ENCODE data around the gene YY1. TPM values are rescaled to one million over a fixed set of nuclear protein-coding genes. Genes with fewer than 3 reads are reported as not detected.
A peak's percentile ranks its signal among the peaks of the same experiment; 100 is the strongest.

The YY1 gene
- total and polyA plus RNA-seq, 9 of the 15 experiments (the other 6 are each of a cell fraction or from before 2014, with no cell fraction given): 20.8 to 74.2 (median 46.7) TPM

DNA sequence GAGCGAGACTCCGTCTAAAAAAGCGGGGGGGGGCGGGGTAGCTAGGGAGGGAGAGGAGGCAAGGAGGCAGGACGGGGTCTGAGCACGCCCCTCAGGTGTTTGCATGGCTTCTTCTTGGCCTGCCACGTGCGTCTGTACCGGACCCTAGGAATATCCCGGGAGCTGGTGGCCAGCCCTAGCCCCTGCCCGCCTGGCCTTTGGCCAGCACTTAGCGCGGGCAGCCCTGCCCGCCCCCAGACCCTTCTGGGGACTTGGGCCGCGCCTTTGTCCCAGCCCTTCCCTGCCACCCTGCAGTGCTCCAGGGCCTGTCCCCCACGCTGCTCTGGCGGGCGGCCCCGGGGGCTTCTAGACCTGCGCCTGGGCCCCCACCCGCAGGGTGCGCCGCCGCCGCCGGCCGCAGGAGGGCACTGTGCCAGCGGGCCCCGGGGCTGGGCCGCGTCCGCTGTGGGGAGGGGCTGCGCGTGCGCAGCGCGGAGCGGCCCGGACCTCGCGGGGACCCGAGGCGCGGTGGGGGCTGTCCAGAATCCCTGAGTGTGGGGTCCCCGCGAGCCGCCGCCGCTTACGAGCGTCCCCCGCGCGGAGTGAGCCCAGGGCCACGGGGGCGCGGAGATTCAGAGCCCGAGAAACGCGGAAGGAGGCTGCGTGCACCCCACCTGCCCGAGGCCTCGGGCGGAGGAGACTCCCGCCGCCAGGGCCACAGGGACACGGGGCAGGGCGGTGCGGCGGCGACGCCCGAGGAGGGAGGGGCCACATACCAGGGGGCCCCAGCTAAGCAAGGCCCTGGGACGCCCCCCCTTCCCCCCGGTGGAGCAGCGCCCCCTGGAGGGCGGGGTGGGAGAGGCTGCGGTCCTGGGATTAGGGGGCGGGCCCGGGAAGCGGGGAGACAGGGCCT lies 46.3 kb downstream of the YY1 start (continued):
- TF ChIP-seq ZNF274 (IDR thresholded peaks at IDR 0.05; ENCODE audit: borderline replicate concordance, low read depth, low read length) (no peak), HDAC1 (IDR thresholded peaks at IDR 0.05) (peak in 1 of 2 experiments; percentile 41; a peak in 1 of 4 replicates), RBBP5 (IDR thresholded peaks at IDR 0.05; ENCODE audit: borderline replicate concordance, insufficient read depth, low read length, poor library complexity, severe bottlenecking) (peak; percentile 8), BACH1 (tag; IDR thresholded peaks at IDR 0.05) (no peak), MXI1 (IDR thresholded peaks at IDR 0.05; ENCODE audit: low read depth, low read length) (no peak), MECOM (CRISPR knock-in tag; IDR thresholded peaks at IDR 0.05) (no peak), EZH2 (IDR thresholded peaks at IDR 0.05; ENCODE audit: borderline replicate concordance, low read depth, low read length) (no peak), BCL6 (CRISPR knock-in tag; IDR thresholded peaks at IDR 0.05) (no peak), MYNN (IDR thresholded peaks at IDR 0.05) (no peak), MYNN (CRISPR knock-in tag; IDR thresholded peaks at IDR 0.05) (no peak), ZBTB8A (IDR thresholded peaks at IDR 0.05; ENCODE audit: partially characterized antibody) (no peak), TARDBP (IDR thresholded peaks at IDR 0.05) (0 out of 2 replicates have a peak, but pooled peaks have one; percentile 63), TEAD4 (IDR thresholded peaks at IDR 0.05; ENCODE audit: low read length) (peak; percentile 72), TEAD4 (CRISPR knock-in tag; IDR thresholded peaks at IDR 0.05; ENCODE audit: borderline replicate concordance) (no peak)
- TF ChIP-seq, protein P1, sequence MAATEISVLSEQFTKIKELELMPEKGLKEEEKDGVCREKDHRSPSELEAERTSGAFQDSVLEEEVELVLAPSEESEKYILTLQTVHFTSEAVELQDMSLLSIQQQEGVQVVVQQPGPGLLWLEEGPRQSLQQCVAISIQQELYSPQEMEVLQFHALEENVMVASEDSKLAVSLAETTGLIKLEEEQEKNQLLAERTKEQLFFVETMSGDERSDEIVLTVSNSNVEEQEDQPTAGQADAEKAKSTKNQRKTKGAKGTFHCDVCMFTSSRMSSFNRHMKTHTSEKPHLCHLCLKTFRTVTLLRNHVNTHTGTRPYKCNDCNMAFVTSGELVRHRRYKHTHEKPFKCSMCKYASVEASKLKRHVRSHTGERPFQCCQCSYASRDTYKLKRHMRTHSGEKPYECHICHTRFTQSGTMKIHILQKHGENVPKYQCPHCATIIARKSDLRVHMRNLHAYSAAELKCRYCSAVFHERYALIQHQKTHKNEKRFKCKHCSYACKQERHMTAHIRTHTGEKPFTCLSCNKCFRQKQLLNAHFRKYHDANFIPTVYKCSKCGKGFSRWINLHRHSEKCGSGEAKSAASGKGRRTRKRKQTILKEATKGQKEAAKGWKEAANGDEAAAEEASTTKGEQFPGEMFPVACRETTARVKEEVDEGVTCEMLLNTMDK (IDR thresholded peaks at IDR 0.05; ENCODE audit: borderline replicate concordance, insufficient read depth, low read depth, low read length, poor library complexity, severe bottlenecking): peak; percentile 97
- TF ChIP-seq, protein P2, sequence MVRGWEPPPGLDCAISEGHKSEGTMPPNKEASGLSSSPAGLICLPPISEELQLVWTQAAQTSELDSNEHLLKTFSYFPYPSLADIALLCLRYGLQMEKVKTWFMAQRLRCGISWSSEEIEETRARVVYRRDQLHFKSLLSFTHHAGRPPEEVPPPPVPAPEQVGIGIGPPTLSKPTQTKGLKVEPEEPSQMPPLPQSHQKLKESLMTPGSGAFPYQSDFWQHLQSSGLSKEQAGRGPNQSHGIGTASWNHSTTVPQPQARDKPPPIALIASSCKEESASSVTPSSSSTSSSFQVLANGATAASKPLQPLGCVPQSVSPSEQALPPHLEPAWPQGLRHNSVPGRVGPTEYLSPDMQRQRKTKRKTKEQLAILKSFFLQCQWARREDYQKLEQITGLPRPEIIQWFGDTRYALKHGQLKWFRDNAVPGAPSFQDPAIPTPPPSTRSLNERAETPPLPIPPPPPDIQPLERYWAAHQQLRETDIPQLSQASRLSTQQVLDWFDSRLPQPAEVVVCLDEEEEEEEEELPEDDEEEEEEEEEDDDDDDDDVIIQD (CRISPR knock-in tag; IDR thresholded peaks at IDR 0.05): no peak
- TF ChIP-seq, protein P3, sequence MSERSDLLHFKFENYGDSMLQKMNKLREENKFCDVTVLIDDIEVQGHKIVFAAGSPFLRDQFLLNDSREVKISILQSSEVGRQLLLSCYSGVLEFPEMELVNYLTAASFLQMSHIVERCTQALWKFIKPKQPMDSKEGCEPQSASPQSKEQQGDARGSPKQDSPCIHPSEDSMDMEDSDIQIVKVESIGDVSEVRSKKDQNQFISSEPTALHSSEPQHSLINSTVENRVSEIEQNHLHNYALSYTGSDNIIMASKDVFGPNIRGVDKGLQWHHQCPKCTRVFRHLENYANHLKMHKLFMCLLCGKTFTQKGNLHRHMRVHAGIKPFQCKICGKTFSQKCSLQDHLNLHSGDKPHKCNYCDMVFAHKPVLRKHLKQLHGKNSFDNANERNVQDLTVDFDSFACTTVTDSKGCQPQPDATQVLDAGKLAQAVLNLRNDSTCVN (CRISPR knock-in tag; IDR thresholded peaks at IDR 0.05): no peak
- TF ChIP-seq, protein P4, sequence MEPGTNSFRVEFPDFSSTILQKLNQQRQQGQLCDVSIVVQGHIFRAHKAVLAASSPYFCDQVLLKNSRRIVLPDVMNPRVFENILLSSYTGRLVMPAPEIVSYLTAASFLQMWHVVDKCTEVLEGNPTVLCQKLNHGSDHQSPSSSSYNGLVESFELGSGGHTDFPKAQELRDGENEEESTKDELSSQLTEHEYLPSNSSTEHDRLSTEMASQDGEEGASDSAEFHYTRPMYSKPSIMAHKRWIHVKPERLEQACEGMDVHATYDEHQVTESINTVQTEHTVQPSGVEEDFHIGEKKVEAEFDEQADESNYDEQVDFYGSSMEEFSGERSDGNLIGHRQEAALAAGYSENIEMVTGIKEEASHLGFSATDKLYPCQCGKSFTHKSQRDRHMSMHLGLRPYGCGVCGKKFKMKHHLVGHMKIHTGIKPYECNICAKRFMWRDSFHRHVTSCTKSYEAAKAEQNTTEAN (CRISPR knock-in tag; IDR thresholded peaks at IDR 0.05): no peak
